Caco-2 (cell line): Measurements from ENCODE around the gene IQSEC1. TPM values are rescaled to one million over a fixed set of nuclear protein-coding genes. Genes with fewer than 3 reads are reported as not detected.

ENCODE experiments used
- Bru-seq: library from RNA; stranded (reverse); fragments of 400-500 nt; gene quantifications from one replicate; lab custom pipeline; 2021; lab: Mats Ljungman, UMichigan
- BruChase-seq, 2 experiments: library from RNA; stranded (reverse); fragments of 400-500 nt; gene quantifications; one replicate each; lab custom pipeline; 2021; lab: Mats Ljungman, UMichigan
- BruUV-seq: library from RNA; stranded (reverse); fragments of 400-500 nt; replicated peaks from 2 replicates; lab custom pipeline; 2021; lab: Mats Ljungman, UMichigan
- CTCF ChIA-PET: fragments of 300-600 bp; sonication (Branson Sonifier 250); formaldehyde crosslinking; loops from one replicate; lab custom pipeline; 2022; ENCODE audit warnings: antibody characterized with exemption; lab: Charles Lee
- POLR2A ChIA-PET: fragments of 300-600 bp; sonication (Branson Sonifier 250); formaldehyde crosslinking; loops from one replicate; lab custom pipeline; 2022; ENCODE audit warnings: antibody characterized with exemption; lab: Charles Lee
- DNase-seq, 2 experiments: peaks; one replicate each; pipeline versions ENCODE4 v3.0.0 to v3.0.0-alpha.2; 2020 to 2022
- H3K27me3 ChIP-seq: replicated peaks from 2 replicates; pipeline ENCODE4 v1.6.0; 2011; ENCODE audit warnings: low read length; ENCODE audit not compliant: control insufficient read depth, insufficient read depth
- H3K36me3 ChIP-seq: 2 replicates; pipeline ENCODE4 v1.5.1; 2011; ENCODE audit warnings: low read length; ENCODE audit not compliant: control insufficient read depth, insufficient read depth
- H3K4me1 ChIP-seq: fragments of 250-450 bp; sonication (Bioruptor Pico); 2 replicates; pipeline ENCODE4 v1.5.1; 2020; ENCODE audit warnings: mild to moderate bottlenecking
- H3K4me3 ChIP-seq: 2 replicates; pipeline ENCODE4 v1.5.1; 2011; ENCODE audit warnings: low read depth, mild to moderate bottlenecking, control low read depth, low read length
- H3K9me3 ChIP-seq: fragments of 250-450 bp; sonication (Bioruptor Pico); 2 replicates; pipeline ENCODE4 v1.5.1; 2020; ENCODE audit warnings: mild to moderate bottlenecking, moderate library complexity
- H3K27ac Mint-ChIP-seq: one replicate; pipeline ENCODE4 v1.8.0; 2022; ENCODE audit warnings: mixed read lengths; ENCODE audit not compliant: unreplicated experiment
- H3K27me3 Mint-ChIP-seq: one replicate; pipeline ENCODE4 v1.8.0; 2022; ENCODE audit warnings: mixed read lengths; ENCODE audit not compliant: insufficient read depth, unreplicated experiment
- H3K36me3 Mint-ChIP-seq: one replicate; pipeline ENCODE4 v1.8.0; 2022; ENCODE audit warnings: mild to moderate bottlenecking, mixed read lengths; ENCODE audit not compliant: insufficient read depth, unreplicated experiment
- H3K4me1 Mint-ChIP-seq: one replicate; pipeline ENCODE4 v1.8.0; 2022; ENCODE audit warnings: low read depth, mixed read lengths; ENCODE audit not compliant: unreplicated experiment
- H3K4me3 Mint-ChIP-seq: one replicate; pipeline ENCODE4 v1.8.0; 2022; ENCODE audit warnings: mild to moderate bottlenecking, moderate library complexity, mixed read lengths; ENCODE audit not compliant: unreplicated experiment
- H3K9me3 Mint-ChIP-seq: one replicate; pipeline ENCODE4 v1.8.0; 2022; ENCODE audit warnings: mixed read lengths; ENCODE audit not compliant: unreplicated experiment
- CTCF ChIP-seq, 2 experiments: fragments of 200-600 bp in 1 of 2; IDR thresholded peaks; 1 replicate in 1 of 2; 2 replicates in 1 of 2; pipeline versions ENCODE4 v1.5.1 to v1.8.0; 2011 to 2022; ENCODE audit warnings: antibody characterized with exemption in 1 of 2, control low read depth in 1 of 2, inconsistent platforms in 1 of 2, low read depth in 1 of 2, low read length in 1 of 2, mild to moderate bottlenecking in 1 of 2, moderate library complexity in 1 of 2; ENCODE audit not compliant: insufficient read depth in 1 of 2, severe bottlenecking in 1 of 2, unreplicated experiment in 1 of 2
- intact Hi-C: fragments of 100-400 bp; cut with micrococcal nuclease; formaldehyde crosslinking; loops from one replicate; pipeline ENCODE4 v1.10.0; 2022; ENCODE audit not compliant: unreplicated experiment
- long read RNA-seq: library from polyadenylated mRNA; stranded (forward); transcript quantifications from one replicate; pipeline ENCODE4 v2.0.0, GENCODE V29; 2022
- total RNA-seq: library from RNA; stranded (reverse); gene quantifications from 2 replicates; pipeline ENCODE4 v1.2.3, GENCODE V29; 2022

Gene IQSEC1
- total RNA-seq = 33.7 and 40.0 TPM in 2 replicates
- percentile 42 among the genes with signal in this experiment for Bru-seq, nascent RNA
- percentile 47 among the genes with signal in this experiment for BruChase-seq, experiment 1, labeled RNA remaining after a 2-hour chase
- BruChase-seq, experiment 2, labeled RNA remaining after a 6-hour chase = percentile 47 among the genes with signal in this experiment
- long read RNA-seq, partial matches to known transcripts = 4 of 34 reads
- long read RNA-seq, other reads (novel, unspliced or antisense) = 30 of 34 reads

- ChIA-PET POLR2A (no interaction called here), CTCF (interaction anchor here (0.6 kb wide), 1 partner anchor 19 kb away, joined by 4 read pairs; no protein-coding TSS in a partner anchor)
- no peak within 1 kb of the TSS for H3K4me3 ChIP-seq
- H3K9me3 ChIP-seq = no peaks in the 10 kb centered on the region; the same call in 1 of the 2 replicates
- BruUV-seq = no TSS peak
- H3K4me3 Mint-ChIP-seq = no peak within 1 kb of the TSS
- H3K27me3 Mint-ChIP-seq = peaks cover 11% of the 10 kb centered on the region
- no peak for TF ChIP-seq CTCF (IDR thresholded peaks at IDR 0.05; ENCODE audit: insufficient read depth in 1 of 2, low read depth in 1 of 2, low read length in 1 of 2, severe bottlenecking in 1 of 2, unreplicated experiment in 1 of 2)
- H3K27ac Mint-ChIP-seq = no peak within 1 kb of the TSS
- no peaks in the 10 kb centered on the region for H3K27me3 ChIP-seq
- H3K36me3 Mint-ChIP-seq = no peaks in the 10 kb centered on the region
- DNase-seq = no peak
- no peaks in the 10 kb centered on the region for H3K9me3 Mint-ChIP-seq
- H3K4me1 ChIP-seq = no peaks in the 10 kb centered on the region
- intact Hi-C loops = no loop called here
- H3K4me1 Mint-ChIP-seq = no peaks in the 10 kb centered on the region
- no peaks in the 10 kb centered on the region for H3K36me3 ChIP-seq
Observed at GRCh38 chr3:13073326-13074005, at the start of gene IQSEC1. IQSEC1 (minus strand) TSS chr3:13073429; CDS start chr3:13073014, 415 bp downstream.

GRCh38 chr3:13122081-13123012, 49.1 kb upstream of the IQSEC1 start:
- Histone ChIP-seq H3K36me3 (no peaks in the 10 kb centered on the region), H3K9me3 (no peaks in the 10 kb centered on the region), H3K4me1 (no peaks in the 10 kb centered on the region), H3K4me3 (no peak overlapping the region), H3K27me3 (no peaks in the 10 kb centered on the region; the same call in 1 of the 2 replicates)
- no peaks in the 10 kb centered on the region for H3K36me3 Mint-ChIP-seq
- DNase-seq = peak in 1 of 2 experiments; percentile 15
- TF ChIP-seq CTCF (IDR thresholded peaks at IDR 0.05; ENCODE audit: insufficient read depth in 1 of 2, low read depth in 1 of 2, low read length in 1 of 2, severe bottlenecking in 1 of 2, unreplicated experiment in 1 of 2) = no peak
- no TSS peak for BruUV-seq
- H3K4me1 Mint-ChIP-seq = no peaks in the 10 kb centered on the region
- peaks cover 25% of the 10 kb centered on the region for H3K27me3 Mint-ChIP-seq
- POLR2A ChIA-PET = no interaction called here
- intact Hi-C loops = no loop called here
- H3K27ac Mint-ChIP-seq = no peak overlapping the region
- H3K4me3 Mint-ChIP-seq = no peak overlapping the region
- CTCF ChIA-PET = interaction anchor here (0.7 kb wide), 1 partner anchor 13 kb away, joined by 3 read pairs; no protein-coding TSS in a partner anchor
- no peaks in the 10 kb centered on the region for H3K9me3 Mint-ChIP-seq
